Right lobe of liver (tissue), 6 donors: ENCODE measurements around the gene CEP76. TPM values are rescaled to one million over a fixed set of nuclear protein-coding genes. Genes with fewer than 3 reads are reported as not detected.
A peak's percentile ranks its signal among the peaks of the same experiment; 100 is the strongest.

ENCODE experiments used
- ATAC-seq, 4 donors: fragments of 200-7000 bp; cut with Tn5 transposase; one replicate each; pipeline ENCODE4 v1.9.1; 2020; ENCODE audit warnings: mild to moderate bottlenecking in 4 of 4, moderate library complexity in 4 of 4
- DNase-seq, 3 donors: peaks; one replicate each; pipeline ENCODE4 v3.0.0-alpha.2; 2020
- H3K27ac ChIP-seq, 3 donors: fragments of 200-600 bp; one replicate each; pipeline ENCODE4 v1.8.0; 2022
- H3K27me3 ChIP-seq, 2 donors: fragments of 200-600 bp; one replicate each; pipeline ENCODE4 v1.8.0; 2022
- H3K36me3 ChIP-seq, 4 donors: fragments of 200-600 bp; sonication (generic) in 1 of 4; one replicate each; pipeline versions ENCODE4 v1.5.1 to v1.8.0; 2017 to 2022; ENCODE audit warnings: control low read depth in 1 of 4
- H3K4me1 ChIP-seq, 4 donors: fragments of 200-600 bp; sonication (generic) in 1 of 4; one replicate each; pipeline versions ENCODE4 v1.5.1 to v1.8.0; 2017 to 2022; ENCODE audit warnings: control low read depth in 1 of 4
- H3K4me3 ChIP-seq, 3 donors: fragments of 200-600 bp; one replicate each; pipeline ENCODE4 v1.8.0; 2022
- H3K9me3 ChIP-seq, 4 donors: fragments of 200-600 bp; sonication (generic) in 1 of 4; one replicate each; pipeline versions ENCODE4 v1.5.1 to v1.8.0; 2017 to 2022; ENCODE audit warnings: control low read depth in 1 of 4
- CTCF ChIP-seq, 4 donors: fragments of 200-600 bp in 3 of 4; fragments of 450-650 bp in 1 of 4; IDR thresholded peaks; one replicate each; pipeline versions ENCODE4 v1.5.1 to v1.8.0; 2016 to 2022; ENCODE audit warnings: antibody characterized with exemption in 4 of 4, mild to moderate bottlenecking in 2 of 4
- POLR2A ChIP-seq: fragments of 450-650 bp; IDR thresholded peaks from one replicate; pipeline ENCODE4 v1.6.1; 2017; ENCODE audit warnings: antibody characterized with exemption, mild to moderate bottlenecking
- WGBS: methylation state at CpG from one replicate; pipeline ENCODE4 v1.1.6; 2018; ENCODE audit warnings: low coverage, low lambda C conversion rate; ENCODE audit not compliant: insufficient coverage; ENCODE audit errors: missing lambda C conversion rate; 5-methylcytosine and 5-hydroxymethylcytosine counted together
- intact Hi-C, 2 donors: fragments of 100-400 bp; cut with DNase I; formaldehyde crosslinking; loops; one replicate each; pipeline versions ENCODE4 v1.11.2 to v1.14.1; 2022
- total RNA-seq, 6 experiments: library from RNA; depleted of rRNA in 2 of 6; stranded (reverse); fragments of >200 nt in 2 of 6; fragmentation: NEBNext Ultra II Directional in 3 of 6; extraction: Animal tissue kit (Norgen Biotek cat#: 25700) in 3 of 6; gene quantifications; one replicate each; pipeline versions ENCODE4 v1.1.0 to v1.2.4, GENCODE V29; 2016 to 2023
- donor health status: DM: no; HTN: yes; CAD: no.
- donor health status: DM: no; HTN: no; CAD: no.
- donor health status: DM: no; HTN: no; CAD: no.
- donor health status: DM: no; HTN: yes; CAD: no.
- donor health status: DM: no; HTN: yes; CAD: no.

The CEP76 gene
- total RNA-seq, 6 experiments from 2014 or later: 2.1 to 5.6 (median 3.7) TPM

DNA sequence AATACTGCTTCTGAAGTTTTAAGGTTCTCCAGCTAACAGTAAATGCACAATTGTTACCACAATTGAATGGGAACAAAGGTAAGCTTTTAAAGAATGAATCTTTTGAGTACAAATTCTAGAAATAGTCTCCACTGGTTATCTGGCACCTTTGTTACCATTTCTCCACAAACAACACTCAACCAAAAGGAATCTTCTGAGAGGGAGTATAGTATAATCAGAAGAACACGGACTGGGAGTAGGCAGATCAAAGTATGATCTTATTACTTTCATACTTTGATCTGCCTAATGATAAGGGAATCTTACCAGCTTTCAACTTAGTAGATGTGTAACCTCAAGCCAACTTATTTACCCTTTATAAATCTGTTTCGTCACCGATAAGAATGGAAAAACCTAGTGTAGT is 1.4 kb downstream of the CEP76 start:
- Histone ChIP-seq H3K27me3 (no peaks in the 10 kb centered on the region), H3K4me1 (peaks cover 0 to 33% (median 7%) of the 10 kb centered on the region in 4 donors), H3K4me3 (peak overlapping the region in 2 of 3 donors; percentile 92 to 94), H3K27ac (no peak overlapping the region), H3K36me3 (peaks cover 0 to 9% (median 0%) of the 10 kb centered on the region in 4 donors), H3K9me3 (no peaks in the 10 kb centered on the region)
- ATAC-seq (no peak), DNase-seq (no peak)
- no peak for TF ChIP-seq CTCF (IDR thresholded peaks at IDR 0.05)
- no peak for TF ChIP-seq POLR2A
- WGBS: 79% methylated on average over 3 of the region's 3 CpGs
- intact Hi-C loops: no loop called here

GRCh38 chr18:12699747-12700146 is 2.8 kb downstream of the CEP76 start:
- DNase-seq (no peak), ATAC-seq (peak in 1 of 4 donors; percentile 12)
- peaks cover 0 to 32% (median 6%) of the 10 kb centered on the region in 4 donors for H3K4me1 ChIP-seq
- 49% methylated on average over 2 of the region's 2 CpGs for WGBS
- TF ChIP-seq POLR2A (no peak), CTCF (IDR thresholded peaks at IDR 0.05) (no peak)
- H3K27ac ChIP-seq: peak overlapping the region in 1 of 3 donors; percentile 22
- H3K27me3 ChIP-seq: no peaks in the 10 kb centered on the region
- intact Hi-C loops: no loop called here
- H3K9me3 ChIP-seq: no peaks in the 10 kb centered on the region
- H3K36me3 ChIP-seq: peaks cover 0 to 9% (median 0%) of the 10 kb centered on the region in 4 donors
- H3K4me3 ChIP-seq: no peak overlapping the region

- H3K4me1 ChIP-seq: peaks cover 0 to 3% (median 0%) of the 10 kb centered on the region in 4 donors
- TF ChIP-seq POLR2A: no peak
- TF ChIP-seq CTCF (IDR thresholded peaks at IDR 0.05): no peak
- H3K27ac ChIP-seq: no peak overlapping the region
- H3K4me3 ChIP-seq: no peak overlapping the region
- H3K36me3 ChIP-seq: peaks cover 0 to 5% (median 0%) of the 10 kb centered on the region in 4 donors
- H3K9me3 ChIP-seq: no peaks in the 10 kb centered on the region
- 58% methylated on average over 2 of the region's 2 CpGs for WGBS
- no peaks in the 10 kb centered on the region for H3K27me3 ChIP-seq
- DNase-seq (no peak), ATAC-seq (no peak)
- intact Hi-C loops: no loop called here
Measured at GRCh38 chr18:12694032-12694431, 8.5 kb downstream of the CEP76 start.

DNA sequence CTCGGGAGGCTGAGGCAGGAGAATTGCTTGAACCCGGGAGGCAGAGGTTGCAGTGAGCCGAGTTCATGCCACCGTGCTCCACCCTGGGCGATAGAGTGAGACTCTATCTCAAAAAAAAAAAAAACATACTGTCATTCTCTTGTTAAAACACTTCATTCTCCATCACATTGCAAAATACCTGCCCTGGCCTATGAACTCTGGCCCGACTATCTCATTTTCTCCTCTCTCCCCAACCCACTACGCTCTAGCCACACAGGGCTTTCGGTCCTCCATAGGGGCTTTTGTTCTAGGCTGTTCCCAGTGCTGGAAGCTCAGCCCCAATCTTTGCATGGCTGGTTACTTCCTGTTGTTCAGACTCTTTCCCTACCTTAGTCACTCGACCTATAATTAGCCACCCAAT is 10.3 kb downstream of the CEP76 start:
- WGBS: 47% methylated on average over 7 of the region's 9 CpGs
- ATAC-seq: peak; percentile 66 to 93 (median 78)
- Histone ChIP-seq H3K36me3 (peaks cover 0 to 5% (median 0%) of the 10 kb centered on the region in 4 donors), H3K27me3 (no peaks in the 10 kb centered on the region), H3K27ac (no peak overlapping the region), H3K4me1 (peaks cover 0 to 3% (median 0%) of the 10 kb centered on the region in 4 donors), H3K9me3 (no peaks in the 10 kb centered on the region), H3K4me3 (no peak overlapping the region)
- no peak for TF ChIP-seq CTCF (IDR thresholded peaks at IDR 0.05)
- TF ChIP-seq POLR2A: no peak
- intact Hi-C loops: no loop called here
- DNase-seq: no peak
